Liver (tissue), 9 donors: ENCODE measurements around the gene FBXW2. TPM values are rescaled to one million over a fixed set of nuclear protein-coding genes. Genes with fewer than 3 reads are reported as not detected.

Experiments used
- DNase-seq: peaks from one replicate; pipeline ENCODE4 v3.0.0-alpha.2; 2017; ENCODE audit warnings: low spot score
- H3K27ac ChIP-seq, 2 donors: one replicate each; pipeline ENCODE4 v1.7.0; 2013; ENCODE audit warnings: inconsistent platforms in 2 of 2, low read length in 2 of 2, control low read depth in 1 of 2, low read depth in 1 of 2, mild to moderate bottlenecking in 1 of 2
- H3K27me3 ChIP-seq, 4 donors: one replicate each; pipeline versions ENCODE4 v1.6.1 to v1.7.0; 2013; ENCODE audit warnings: low read length in 3 of 4, inconsistent platforms in 1 of 4, mild to moderate bottlenecking in 1 of 4, moderate library complexity in 1 of 4; ENCODE audit not compliant: control insufficient read depth in 4 of 4, insufficient read depth in 4 of 4
- H3K36me3 ChIP-seq, 4 donors: one replicate each; pipeline versions ENCODE4 v1.6.1 to v1.7.0; 2013; ENCODE audit warnings: low read length in 3 of 4, mild to moderate bottlenecking in 3 of 4, low read depth in 1 of 4, moderate library complexity in 1 of 4; ENCODE audit not compliant: control insufficient read depth in 4 of 4, insufficient read depth in 3 of 4
- H3K4me1 ChIP-seq, 4 donors: one replicate each; pipeline versions ENCODE4 v1.6.1 to v1.7.0; 2013; ENCODE audit warnings: low read length in 3 of 4, mild to moderate bottlenecking in 3 of 4, moderate library complexity in 1 of 4; ENCODE audit not compliant: control insufficient read depth in 4 of 4, insufficient read depth in 4 of 4
- H3K4me3 ChIP-seq, 3 donors: one replicate each; pipeline versions ENCODE4 v1.6.1 to v1.7.0; 2013; ENCODE audit warnings: low read length in 3 of 3, control low read depth in 1 of 3, low read depth in 1 of 3, mild to moderate bottlenecking in 1 of 3
- H3K9ac ChIP-seq, 2 donors: one replicate each; pipeline ENCODE4 v1.7.0; 2013; ENCODE audit warnings: low read length in 2 of 2, mild to moderate bottlenecking in 2 of 2, moderate library complexity in 2 of 2, control low read depth in 1 of 2, low read depth in 1 of 2
- H3K9me3 ChIP-seq, 4 donors: one replicate each; pipeline versions ENCODE4 v1.6.1 to v1.7.0; 2013; ENCODE audit warnings: low read length in 3 of 4; ENCODE audit not compliant: control insufficient read depth in 4 of 4
- EGR1 ChIP-seq, 2 donors: IDR thresholded peaks; 2 replicates each; pipeline ENCODE4 v1.6.1; 2016 to 2018; ENCODE audit warnings: antibody characterized with exemption in 2 of 2, low read depth in 2 of 2
- FOXA1 ChIP-seq: IDR thresholded peaks from 2 replicates; pipeline ENCODE4 v1.6.1; 2016; ENCODE audit warnings: antibody characterized with exemption
- FOXA2 ChIP-seq: IDR thresholded peaks from 2 replicates; pipeline ENCODE4 v1.6.1; 2016; ENCODE audit warnings: antibody characterized with exemption
- GABPA ChIP-seq, 2 donors: IDR thresholded peaks in 1 of 2; conservative IDR thresholded peaks in 1 of 2; 2 replicates each; pipeline ENCODE4 v1.6.1; 2016; ENCODE audit warnings: antibody characterized with exemption in 2 of 2, mild to moderate bottlenecking in 1 of 2, moderate library complexity in 1 of 2
- HNF4A ChIP-seq, 2 donors: conservative IDR thresholded peaks; 2 replicates each; pipeline ENCODE4 v1.6.1; 2016; ENCODE audit warnings: antibody characterized with exemption in 2 of 2, mild to moderate bottlenecking in 2 of 2
- HNF4G ChIP-seq: IDR thresholded peaks from 2 replicates; pipeline ENCODE4 v1.6.1; 2016; ENCODE audit warnings: antibody characterized with exemption
- JUND ChIP-seq, 2 donors: IDR thresholded peaks; 2 replicates each; pipeline ENCODE4 v1.6.1; 2016; ENCODE audit warnings: antibody characterized with exemption in 2 of 2
- RAD21 ChIP-seq, 2 donors: IDR thresholded peaks; 2 replicates each; pipeline ENCODE4 v1.6.1; 2016; ENCODE audit warnings: antibody characterized with exemption in 2 of 2, mild to moderate bottlenecking in 2 of 2
- RXRA ChIP-seq, 2 donors: IDR thresholded peaks; 2 replicates each; pipeline ENCODE4 v1.6.1; 2017 to 2018; ENCODE audit warnings: antibody characterized with exemption in 2 of 2, mild to moderate bottlenecking in 1 of 2
- SP1 ChIP-seq: IDR thresholded peaks from 2 replicates; pipeline ENCODE4 v1.6.1; 2018; ENCODE audit warnings: antibody characterized with exemption, mild to moderate bottlenecking
- WGBS: extraction: QIAGEN DNeasy Blood & Tissue Kit; methylation state at CpG from one replicate; pipeline ENCODE4 v1.1.7; 2013; 5-methylcytosine and 5-hydroxymethylcytosine counted together
- polyA plus RNA-seq, 2 donors: library from polyadenylated mRNA; stranded (reverse) in 1 of 2; unstranded in 1 of 2; fragments of 200-250 nt in 1 of 2; fragments of >200 nt in 1 of 2; fragmentation: Nextera tagmentation in 1 of 2; extraction: Ambion mirVana in 1 of 2; gene quantifications; one replicate each; pipeline versions ENCODE4 v1.2.1 to v1.2.3, GENCODE V29; 2013 to 2015
- total RNA-seq, 2 donors: library from RNA; depleted of rRNA; stranded (reverse); fragments of >200 nt; gene quantifications; one replicate each; pipeline ENCODE4 v1.2.3, GENCODE V29; 2014
- TF ChIP-seq, protein P1 (sequence below): IDR thresholded peaks from 2 replicates; pipeline ENCODE4 v1.6.1; 2016; ENCODE audit warnings: antibody characterized with exemption
- TF ChIP-seq, protein P2 (sequence below): fragments of 150-350 bp; IDR thresholded peaks from 2 replicates; pipeline ENCODE4 v1.5.1; 2017; ENCODE audit warnings: improper control_type of control experiment, low read depth, low read length; ENCODE audit not compliant: missing input control
- TF ChIP-seq, protein P3 (sequence below): IDR thresholded peaks from 2 replicates; pipeline ENCODE4 v1.6.1; 2016; ENCODE audit warnings: antibody characterized with exemption
- donor health status: healthy.
- donor health status: healthy.
- donor health status: healthy.
- donor health status: healthy.
- donor health status: healthy.

The FBXW2 gene
- total and polyA plus RNA-seq, 4 donors = 7.0 to 40.9 (median 22.5) TPM

DNA sequence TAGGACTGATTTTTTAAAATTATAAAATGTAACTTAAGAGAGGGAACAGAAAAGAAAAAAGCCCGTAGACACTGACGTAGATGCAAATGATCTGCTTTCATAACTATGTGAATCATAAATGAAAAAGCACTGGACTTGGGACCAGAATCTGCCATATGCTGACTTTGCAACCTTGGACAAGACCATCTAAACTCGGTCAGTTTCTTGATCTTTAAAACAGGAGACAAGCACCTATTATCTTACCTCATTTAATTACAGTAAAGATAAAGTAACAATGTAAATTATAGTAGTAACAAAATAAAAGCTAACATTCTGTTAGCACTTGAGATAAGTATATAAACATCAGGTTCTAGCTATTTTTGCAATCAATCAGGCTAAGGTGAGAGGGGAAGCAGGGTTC, 20.0 kb downstream of the FBXW2 start:
- 81% methylated on average over 3 of the region's 3 CpGs for WGBS
- no peak for TF ChIP-seq EGR1 (IDR thresholded peaks at IDR 0.05; ENCODE audit: low read depth in 2 of 2)
- TF ChIP-seq SP1 = no peak
- TF ChIP-seq, protein P1, sequence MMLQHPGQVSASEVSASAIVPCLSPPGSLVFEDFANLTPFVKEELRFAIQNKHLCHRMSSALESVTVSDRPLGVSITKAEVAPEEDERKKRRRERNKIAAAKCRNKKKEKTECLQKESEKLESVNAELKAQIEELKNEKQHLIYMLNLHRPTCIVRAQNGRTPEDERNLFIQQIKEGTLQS = no peak
- no peak for TF ChIP-seq HNF4G
- no peak for TF ChIP-seq FOXA2
- TF ChIP-seq JUND (IDR thresholded peaks at IDR 0.05) = no peak
- no peak overlapping the region for H3K27ac ChIP-seq

DNA sequence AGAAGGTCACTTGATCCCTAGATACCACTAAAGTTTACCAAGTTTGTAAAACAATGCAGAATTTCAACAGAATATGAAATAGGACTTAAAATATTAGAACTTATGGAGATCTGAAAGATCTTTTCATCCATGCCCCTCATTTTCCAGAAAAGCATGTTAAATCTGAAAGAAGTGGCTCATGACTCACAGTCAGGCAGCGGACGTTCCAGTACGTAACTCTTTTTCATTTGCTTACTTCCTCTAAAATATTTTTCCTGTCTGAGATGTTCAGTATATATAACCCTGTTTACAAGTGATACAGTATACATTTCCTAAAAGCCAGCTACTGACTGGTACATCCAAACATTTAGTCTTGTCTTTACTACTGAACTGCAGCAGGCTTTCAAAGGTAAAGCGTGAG, 22.3 kb downstream of the FBXW2 start:
- Histone ChIP-seq H3K27me3 (no peaks in the 10 kb centered on the region), H3K4me1 (peaks cover 0 to 3% (median 0%) of the 10 kb centered on the region in 4 donors), H3K4me3 (no peak overlapping the region), H3K36me3 (peaks cover 0 to 37% (median 29%) of the 10 kb centered on the region in 4 donors), H3K27ac (no peak overlapping the region), H3K9me3 (no peaks in the 10 kb centered on the region), H3K9ac (no peak overlapping the region)
- TF ChIP-seq, protein P2, sequence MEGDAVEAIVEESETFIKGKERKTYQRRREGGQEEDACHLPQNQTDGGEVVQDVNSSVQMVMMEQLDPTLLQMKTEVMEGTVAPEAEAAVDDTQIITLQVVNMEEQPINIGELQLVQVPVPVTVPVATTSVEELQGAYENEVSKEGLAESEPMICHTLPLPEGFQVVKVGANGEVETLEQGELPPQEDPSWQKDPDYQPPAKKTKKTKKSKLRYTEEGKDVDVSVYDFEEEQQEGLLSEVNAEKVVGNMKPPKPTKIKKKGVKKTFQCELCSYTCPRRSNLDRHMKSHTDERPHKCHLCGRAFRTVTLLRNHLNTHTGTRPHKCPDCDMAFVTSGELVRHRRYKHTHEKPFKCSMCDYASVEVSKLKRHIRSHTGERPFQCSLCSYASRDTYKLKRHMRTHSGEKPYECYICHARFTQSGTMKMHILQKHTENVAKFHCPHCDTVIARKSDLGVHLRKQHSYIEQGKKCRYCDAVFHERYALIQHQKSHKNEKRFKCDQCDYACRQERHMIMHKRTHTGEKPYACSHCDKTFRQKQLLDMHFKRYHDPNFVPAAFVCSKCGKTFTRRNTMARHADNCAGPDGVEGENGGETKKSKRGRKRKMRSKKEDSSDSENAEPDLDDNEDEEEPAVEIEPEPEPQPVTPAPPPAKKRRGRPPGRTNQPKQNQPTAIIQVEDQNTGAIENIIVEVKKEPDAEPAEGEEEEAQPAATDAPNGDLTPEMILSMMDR = no peak
- TF ChIP-seq RAD21 (IDR thresholded peaks at IDR 0.05) (no peak), EGR1 (IDR thresholded peaks at IDR 0.05; ENCODE audit: low read depth in 2 of 2) (no peak), HNF4A (conservative IDR thresholded peaks at IDR 0.05) (no peak), HNF4G (no peak), FOXA1 (no peak), RXRA (IDR thresholded peaks at IDR 0.05) (no peak)
- TF ChIP-seq, protein P3, sequence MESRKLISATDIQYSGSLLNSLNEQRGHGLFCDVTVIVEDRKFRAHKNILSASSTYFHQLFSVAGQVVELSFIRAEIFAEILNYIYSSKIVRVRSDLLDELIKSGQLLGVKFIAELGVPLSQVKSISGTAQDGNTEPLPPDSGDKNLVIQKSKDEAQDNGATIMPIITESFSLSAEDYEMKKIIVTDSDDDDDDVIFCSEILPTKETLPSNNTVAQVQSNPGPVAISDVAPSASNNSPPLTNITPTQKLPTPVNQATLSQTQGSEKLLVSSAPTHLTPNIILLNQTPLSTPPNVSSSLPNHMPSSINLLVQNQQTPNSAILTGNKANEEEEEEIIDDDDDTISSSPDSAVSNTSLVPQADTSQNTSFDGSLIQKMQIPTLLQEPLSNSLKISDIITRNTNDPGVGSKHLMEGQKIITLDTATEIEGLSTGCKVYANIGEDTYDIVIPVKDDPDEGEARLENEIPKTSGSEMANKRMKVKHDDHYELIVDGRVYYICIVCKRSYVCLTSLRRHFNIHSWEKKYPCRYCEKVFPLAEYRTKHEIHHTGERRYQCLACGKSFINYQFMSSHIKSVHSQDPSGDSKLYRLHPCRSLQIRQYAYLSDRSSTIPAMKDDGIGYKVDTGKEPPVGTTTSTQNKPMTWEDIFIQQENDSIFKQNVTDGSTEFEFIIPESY = no peak
- 96% methylated on average over 4 of the region's 4 CpGs for WGBS
- no peak for DNase-seq

More for the DNA sequence above, 20.0 kb downstream of the FBXW2 start:
- Histone ChIP-seq H3K4me3 (no peak overlapping the region), H3K9ac (no peak overlapping the region), H3K36me3 (peaks cover 0 to 35% (median 28%) of the 10 kb centered on the region in 4 donors), H3K27me3 (no peaks in the 10 kb centered on the region), H3K9me3 (no peaks in the 10 kb centered on the region), H3K4me1 (peaks cover 0 to 10% (median 5%) of the 10 kb centered on the region in 4 donors)
- DNase-seq = no peak

DNA sequence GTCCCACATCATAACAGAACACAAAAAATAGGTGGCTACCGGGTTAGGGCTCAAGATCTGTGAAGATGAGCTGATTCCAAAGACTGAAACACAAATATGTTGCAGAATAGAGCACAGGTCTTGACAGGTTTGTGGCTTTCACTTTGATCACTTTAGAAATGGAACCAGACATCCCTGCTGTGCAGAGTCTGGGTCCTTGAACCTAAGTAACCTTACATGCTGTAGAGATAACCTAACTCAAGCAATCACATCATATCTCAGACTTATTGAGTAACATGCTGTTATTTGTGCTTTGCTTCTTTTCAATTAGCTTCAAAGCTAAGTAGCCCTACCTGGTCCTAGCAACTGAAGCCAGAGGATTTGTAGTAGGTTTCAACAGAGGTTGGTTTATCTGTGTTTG, 24.3 kb downstream of the FBXW2 start:
- no peak for DNase-seq
- TF ChIP-seq FOXA2 (no peak), GABPA (IDR thresholded peaks at IDR 0.05 in 1 of 2, conservative IDR thresholded peaks at IDR 0.05 in 1 of 2) (no peak), JUND (IDR thresholded peaks at IDR 0.05) (no peak)
- no peak overlapping the region for H3K4me3 ChIP-seq
- H3K9ac ChIP-seq = no peak overlapping the region
- no peaks in the 10 kb centered on the region for H3K27me3 ChIP-seq
- H3K36me3 ChIP-seq = peaks cover 4 to 45% (median 36%) of the 10 kb centered on the region in 4 donors
- no peak overlapping the region for H3K27ac ChIP-seq
- no peaks in the 10 kb centered on the region for H3K9me3 ChIP-seq
- peaks cover 0 to 3% (median 0%) of the 10 kb centered on the region in 4 donors for H3K4me1 ChIP-seq
- WGBS = 72% methylated on average over 1 of the region's 1 CpG
